GM18511 (cell line): ENCODE results near the gene TMEM131L.
"Not testable (repeated sequence)": the region's sequence is repeated elsewhere in the genome, so short reads cannot be mapped to it uniquely, and the experiment has no call there.

Experiments
- ATAC-seq: cut with Tn5 transposase; IDR thresholded peaks from one replicate; pipeline ENCODE4 v1.9.1; 2021; ENCODE audit warnings: mild to moderate bottlenecking, moderate library complexity; ENCODE audit not compliant: unreplicated experiment

TMEM131L gene

GRCh38 chr4:153602758-153603157, 136.6 kb downstream of the TMEM131L start:
- ATAC-seq, result no peak

DNA sequence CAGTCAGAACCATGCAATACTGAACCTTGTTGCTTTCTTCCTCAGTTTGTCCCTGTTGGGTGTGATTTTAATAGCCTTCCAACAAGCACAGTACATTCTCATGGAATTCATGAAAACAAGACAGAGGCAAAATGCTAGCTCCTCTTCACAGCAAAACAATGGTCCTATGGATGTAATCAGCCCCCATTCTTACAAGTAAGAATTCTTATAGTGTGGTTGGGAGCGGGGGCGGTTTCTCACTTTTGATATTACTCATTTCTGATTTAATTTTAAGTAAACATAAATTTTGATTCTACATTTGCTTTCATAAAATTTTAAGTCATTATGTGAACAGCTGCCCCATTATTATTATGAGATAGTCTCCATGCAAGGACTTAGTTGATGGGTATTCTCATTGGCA, 137.1 kb downstream of the TMEM131L start:
- no peak for ATAC-seq

DNA sequence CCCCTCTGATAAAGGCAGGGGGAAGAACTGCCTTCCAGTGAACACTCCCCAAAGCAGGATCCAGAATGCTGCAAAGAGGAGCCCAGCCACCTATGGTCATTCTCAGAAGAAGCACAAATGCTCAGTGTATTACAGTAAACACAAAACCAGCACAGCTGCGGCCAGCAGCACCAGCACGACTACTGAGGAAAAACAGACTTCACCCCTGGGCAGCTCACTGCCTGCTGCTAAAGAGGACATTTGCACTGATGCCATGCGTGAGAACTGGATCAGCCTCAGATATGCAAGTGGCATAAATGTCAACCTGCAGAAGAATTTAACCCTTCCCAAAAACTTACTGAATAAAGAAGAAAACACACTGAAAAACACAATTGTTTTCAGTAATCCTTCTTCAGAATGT, 137.7 kb downstream of the TMEM131L start:
- ATAC-seq, result no peak

DNA sequence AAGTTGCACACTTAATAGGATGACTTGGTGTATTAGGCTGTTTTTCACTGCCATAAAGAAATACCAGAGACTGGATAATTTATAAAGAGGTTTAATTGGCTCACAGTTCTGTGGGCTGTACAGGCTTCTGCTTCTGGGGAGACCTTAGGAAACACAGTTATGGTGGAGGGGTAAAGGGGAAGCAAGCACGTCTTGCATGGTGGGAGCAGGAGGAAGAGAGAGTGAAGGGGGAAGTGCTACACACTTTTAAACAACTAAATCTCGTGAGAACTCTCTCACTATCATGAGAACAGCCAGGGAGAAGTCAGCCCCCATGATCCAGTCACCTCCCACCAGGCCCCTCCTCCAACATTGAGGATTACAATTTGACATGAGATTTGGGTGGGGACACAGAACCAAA, 142.9 kb downstream of the TMEM131L start:
- ATAC-seq, result not testable (repeated sequence)

DNA sequence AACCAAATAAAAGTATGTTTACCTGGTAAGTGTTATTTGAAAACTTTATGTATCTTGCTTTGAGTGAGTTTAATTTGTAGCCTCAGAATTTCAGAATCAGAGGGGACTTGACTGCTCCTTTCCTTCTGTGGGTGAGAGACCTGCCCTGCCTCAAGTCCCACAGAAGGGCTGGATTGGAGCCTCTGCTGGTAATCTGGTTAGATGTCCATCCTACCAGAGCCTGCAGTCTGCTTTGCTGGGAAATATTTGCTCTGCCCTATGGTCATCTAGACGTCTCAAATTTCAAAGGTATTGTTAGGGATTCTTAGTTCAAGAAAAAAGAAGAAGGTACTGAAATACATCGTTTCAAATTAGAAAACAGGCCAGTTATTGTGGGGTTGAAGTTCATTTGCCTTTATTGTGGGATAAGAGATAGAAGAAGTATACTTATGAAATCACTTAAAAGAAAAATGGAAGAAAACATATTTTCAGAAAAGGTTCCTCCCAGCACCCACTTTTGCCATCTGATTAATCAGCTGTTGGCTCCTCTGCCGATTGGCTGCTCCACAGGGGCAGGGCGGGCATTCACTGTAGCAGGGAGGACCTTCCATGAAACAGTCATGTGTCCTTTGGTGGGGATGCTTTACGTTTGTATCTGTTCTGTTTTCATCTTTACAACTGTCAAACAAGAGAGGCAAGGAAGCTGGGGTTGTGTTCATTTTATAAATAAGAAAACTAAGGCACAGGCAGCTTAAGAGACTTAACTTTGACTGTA, 144.6 kb downstream of the TMEM131L start:
- no peak for ATAC-seq

DNA sequence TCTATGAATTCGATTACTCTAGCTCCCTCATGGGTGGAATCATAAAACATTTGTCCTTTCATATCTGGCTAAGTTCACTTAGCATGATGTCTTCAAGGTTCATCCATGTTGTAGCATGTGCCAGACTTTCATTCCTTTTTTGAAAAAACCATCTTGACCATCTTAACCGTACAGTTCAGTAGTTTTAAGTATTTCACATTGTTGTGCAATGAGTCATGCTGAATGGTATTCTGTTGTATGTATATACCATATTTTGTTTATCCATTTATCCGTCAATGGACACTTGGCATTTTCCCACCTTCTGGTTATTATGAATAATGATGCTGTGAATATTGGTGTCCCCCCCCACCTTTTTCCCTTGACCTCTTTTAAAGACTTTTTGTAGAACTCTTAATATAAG, 145.5 kb downstream of the TMEM131L start:
- ATAC-seq, result no peak

- ATAC-seq, result no peak
Observed at GRCh38 chr4:153612878-153613277, 146.7 kb downstream of the TMEM131L start.

DNA sequence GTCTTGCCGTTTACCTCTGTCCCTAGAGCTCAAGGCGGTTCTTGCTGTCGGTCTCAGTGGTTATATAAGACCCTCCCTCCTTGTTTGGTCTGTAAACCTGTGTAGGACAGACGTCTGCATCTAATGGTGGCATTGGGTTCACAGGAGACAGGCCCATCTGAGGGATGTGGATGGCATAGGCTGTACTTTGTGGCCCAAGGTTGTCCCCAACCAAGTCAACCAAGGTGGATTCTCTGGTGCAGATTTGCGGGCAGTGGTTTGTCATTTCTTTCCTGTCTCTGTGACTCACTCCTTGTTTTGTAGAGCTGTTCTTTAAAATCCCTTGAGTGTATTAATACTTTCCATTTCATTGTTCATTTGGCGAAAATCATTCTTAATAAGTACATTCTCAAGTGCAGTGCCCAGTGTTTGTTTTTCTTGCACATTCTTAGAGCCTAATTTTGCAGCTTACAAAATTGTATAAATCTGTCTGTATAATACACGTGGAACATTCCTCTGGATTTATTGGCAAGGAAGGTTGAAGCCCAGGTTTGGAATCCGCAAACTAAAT, 149.9 kb downstream of the TMEM131L start:
- ATAC-seq, result no peak

DNA sequence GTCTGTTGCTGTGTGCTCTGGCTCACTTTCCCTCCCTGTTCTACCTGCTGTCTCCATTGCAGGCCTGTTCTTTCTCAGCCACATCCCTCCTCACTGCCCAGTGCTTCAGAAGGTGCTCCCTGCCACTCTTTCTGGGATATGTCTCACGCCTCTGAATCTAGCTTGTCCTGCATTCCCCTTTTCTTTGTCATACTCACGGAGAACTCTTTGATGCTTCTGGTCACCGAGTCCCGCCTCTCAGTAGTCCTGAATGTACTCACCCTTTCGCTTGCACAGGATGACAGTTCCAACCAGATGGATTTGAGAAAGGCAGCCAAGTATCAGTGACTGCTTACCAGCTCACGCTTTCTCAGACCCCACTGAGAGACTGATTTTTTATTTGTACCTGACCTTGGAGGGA, 152.7 kb downstream of the TMEM131L start:
- ATAC-seq, result no peak

DNA sequence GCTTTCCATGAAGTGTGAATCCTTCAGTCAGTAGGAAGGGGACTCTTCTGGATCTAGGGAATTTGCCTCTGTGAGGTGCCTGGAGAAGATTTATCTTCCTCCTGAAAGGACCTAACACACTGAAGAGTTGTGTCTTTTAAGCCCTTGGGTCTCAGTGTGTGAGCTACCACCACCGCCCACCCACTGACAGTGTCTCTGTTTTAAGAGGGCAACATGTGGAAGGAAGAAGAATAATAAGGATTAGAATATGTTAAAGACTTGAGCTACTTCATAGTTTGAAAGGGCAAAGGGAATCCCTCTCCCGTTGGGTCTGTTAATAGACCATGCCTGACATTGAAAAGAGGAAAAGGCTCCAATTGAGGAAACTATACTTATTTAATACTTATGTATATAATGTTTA, 153.7 kb downstream of the TMEM131L start:
- ATAC-seq, result no peak

DNA sequence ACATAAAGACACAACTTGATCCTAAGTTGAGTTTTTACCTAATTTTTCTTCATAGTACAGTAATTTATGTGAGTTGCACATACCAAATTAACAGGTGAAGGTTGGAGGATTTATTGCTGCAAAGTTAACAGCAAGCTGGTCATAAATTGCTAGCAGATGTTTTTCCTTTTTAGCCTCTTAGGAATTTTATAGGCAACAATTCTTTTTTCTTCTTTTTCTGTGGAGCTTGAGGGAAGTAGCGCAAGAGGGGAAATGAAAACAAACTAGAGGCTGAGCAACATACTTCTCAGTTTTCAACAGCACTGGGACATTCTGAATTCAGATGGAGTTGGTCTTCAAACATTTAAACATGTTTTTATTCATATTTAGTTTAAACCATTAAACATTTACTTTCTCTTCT, 154.2 kb downstream of the TMEM131L start:
- no peak for ATAC-seq

GRCh38 chr4:153622093-153622492, 155.9 kb downstream of the TMEM131L start:
- ATAC-seq, result no peak

- no peak for ATAC-seq
Observed at GRCh38 chr4:153622778-153623240, 156.6 kb downstream of the TMEM131L start.

DNA sequence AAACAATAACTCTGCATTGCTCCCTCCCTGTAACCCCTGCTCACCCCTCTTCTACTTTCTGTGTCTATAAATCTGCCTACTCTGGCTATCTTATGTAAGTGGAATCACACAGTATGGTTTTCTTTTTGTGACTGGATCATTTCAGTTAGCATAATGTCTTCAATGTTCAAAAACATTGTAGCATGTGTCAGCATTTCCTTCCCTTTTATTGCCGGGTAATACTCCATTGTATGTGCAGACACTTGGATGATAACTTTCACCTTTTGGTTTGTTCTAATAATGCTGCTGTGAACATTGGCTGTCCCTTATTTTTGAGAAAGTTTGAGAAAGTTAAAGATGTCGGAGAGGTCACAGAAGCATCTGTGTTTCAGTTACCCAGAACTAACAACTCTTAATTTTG, 157.3 kb downstream of the TMEM131L start:
- ATAC-seq, result no peak

DNA sequence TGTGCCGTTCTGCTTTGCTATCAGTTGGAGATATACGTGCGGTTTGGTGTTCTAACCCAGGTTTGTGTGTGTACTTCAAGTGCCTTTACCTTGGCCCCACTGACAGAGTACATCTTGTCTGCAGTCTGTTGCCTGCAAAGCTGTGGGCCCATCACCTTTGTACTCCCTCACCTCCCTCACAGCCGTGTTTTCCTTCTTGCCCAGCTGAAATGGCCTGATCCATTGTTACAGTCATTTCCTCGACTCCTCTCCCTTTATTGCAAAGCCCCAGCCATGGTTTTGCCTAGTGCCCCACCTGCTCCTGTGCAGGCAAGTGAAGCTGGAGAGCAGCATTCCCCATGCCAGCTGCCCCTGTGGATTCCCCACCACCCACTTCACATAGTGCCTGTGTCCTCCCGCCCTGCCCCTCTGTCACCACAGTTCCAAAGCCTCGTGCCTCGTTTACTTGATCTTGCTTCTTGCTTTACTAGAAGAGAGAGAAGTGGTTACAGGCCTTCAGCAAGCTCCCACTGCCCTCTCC, 162.7 kb downstream of the TMEM131L start:
- ATAC-seq, result no peak

- no peak for ATAC-seq
Observed at GRCh38 chr4:153629776-153630175, 163.6 kb downstream of the TMEM131L start.

DNA sequence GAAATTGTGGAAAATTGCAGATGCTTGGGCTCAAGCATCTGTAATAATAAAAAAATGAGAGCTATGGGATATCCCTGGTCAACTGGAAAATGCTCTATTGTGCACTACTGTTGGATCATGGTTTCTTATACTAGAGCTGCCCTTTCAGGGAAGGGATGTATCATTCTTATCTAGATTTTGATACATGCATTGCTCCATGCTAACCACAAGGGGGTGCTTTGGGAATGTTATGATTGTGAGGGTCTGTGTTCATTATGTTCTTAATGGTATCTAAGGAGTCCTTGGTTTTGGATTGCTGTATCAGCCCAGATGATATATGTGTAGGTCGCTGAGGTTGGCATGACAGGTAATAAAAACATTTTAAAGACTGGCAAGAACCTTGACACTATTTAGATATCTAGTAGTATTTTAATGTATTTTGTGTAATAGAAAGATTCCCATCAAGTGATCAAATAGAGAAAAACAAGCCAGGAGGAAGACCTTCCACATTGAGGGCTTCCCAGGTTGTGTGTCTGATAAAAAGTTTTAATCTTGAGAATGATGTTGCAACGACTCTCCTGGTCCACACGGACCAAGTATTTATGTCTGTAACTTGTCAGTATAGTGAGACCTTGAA, 168.7 kb downstream of the TMEM131L start:
- ATAC-seq, result no peak

- ATAC-seq, result no peak
Observed at GRCh38 chr4:153635846-153636245, 169.7 kb downstream of the TMEM131L start.

DNA sequence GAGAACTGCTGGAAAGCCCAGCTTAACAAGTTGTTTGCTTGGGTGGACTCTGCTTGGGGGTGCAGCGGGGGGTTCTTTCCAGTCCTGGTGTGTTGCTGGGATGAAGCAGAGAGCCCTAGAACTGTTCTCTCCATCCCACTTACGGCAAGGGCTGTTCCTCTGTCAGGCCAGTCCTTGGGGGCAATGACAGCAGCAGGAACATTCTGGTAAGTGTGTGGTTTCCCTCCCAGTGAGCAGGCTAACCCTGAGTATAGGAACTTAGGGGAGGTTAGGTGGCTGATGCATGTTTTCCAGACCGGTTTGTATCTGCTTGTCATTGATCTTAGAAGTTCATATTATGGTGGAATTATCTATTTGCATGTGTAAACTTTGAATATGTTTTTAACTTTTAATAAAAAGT, 171.0 kb downstream of the TMEM131L start:
- ATAC-seq, result no peak

DNA sequence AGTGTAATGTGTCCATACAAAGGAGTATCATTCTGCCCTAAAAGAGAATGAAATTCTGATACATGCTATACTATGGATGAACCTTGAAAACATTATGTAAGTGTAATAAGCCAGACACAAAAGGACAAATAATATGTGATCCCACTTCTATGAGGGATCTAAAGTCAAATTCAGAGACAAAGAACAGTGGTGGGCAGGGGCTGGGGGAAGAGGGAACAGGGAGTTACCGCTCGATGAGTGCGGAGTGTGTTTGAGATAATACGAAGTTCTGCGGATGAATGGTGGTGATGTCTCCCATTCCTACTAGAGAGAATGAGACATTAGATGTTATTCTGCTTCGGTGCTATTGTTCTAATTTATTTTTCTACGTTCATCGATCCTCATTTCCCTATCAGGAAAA, 171.9 kb downstream of the TMEM131L start:
- ATAC-seq, result no peak

DNA sequence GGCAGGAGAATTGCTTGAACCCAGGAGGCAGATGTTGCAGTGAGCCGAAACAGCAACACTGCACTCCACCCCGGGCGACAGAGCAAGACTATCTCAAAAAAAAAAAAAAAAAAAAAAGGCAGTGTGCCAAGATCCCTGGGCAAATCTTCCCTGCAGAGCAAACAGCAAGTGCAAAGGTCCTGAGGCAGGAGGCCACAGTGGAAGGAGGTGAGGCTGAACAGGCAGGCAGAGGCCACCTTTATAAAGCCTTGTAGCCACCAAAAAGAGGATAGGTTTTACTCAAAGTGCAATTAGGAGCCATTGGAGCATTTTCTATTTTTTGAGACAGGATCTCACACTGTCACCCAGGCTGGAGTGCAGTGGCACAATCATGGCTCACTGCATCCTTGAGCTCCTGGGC, 172.8 kb downstream of the TMEM131L start:
- ATAC-seq, result no peak
